GM12878 (cell line): ENCODE results near the gene ATG9B. TPM values are rescaled to one million over a fixed set of nuclear protein-coding genes. Genes with fewer than 3 reads are reported as not detected.

Experiments
- ATAC-seq: fragments of 200-7000 bp; cut with Tn5 transposase; 3 replicates; pipeline ENCODE4 v1.9.1; 2020; ENCODE audit warnings: mild to moderate bottlenecking, moderate library complexity
- BruUV-seq: library from RNA; stranded (reverse); fragments of 400-500 nt; replicated peaks from 2 replicates; lab custom pipeline; 2021; lab: Mats Ljungman, UMichigan
- CTCF ChIA-PET: fragments of 300-600 bp; sonication (Branson Sonifier 250); formaldehyde crosslinking; extraction: SDS; loops from one replicate; lab custom pipeline; 2021; ENCODE audit warnings: inconsistent platforms; lab: Yijun Ruan, JAX
- POLR2A ChIA-PET: fragments of 350-600 bp; formaldehyde crosslinking; extraction: SDS; loops from one replicate; lab custom pipeline; 2021; ENCODE audit warnings: inconsistent platforms; lab: Charles Lee
- RAD21 ChIA-PET: fragments of 300-600 bp; sonication (Branson Sonifier 250); formaldehyde crosslinking; loops from one replicate; lab custom pipeline; 2023; ENCODE audit warnings: antibody characterized with exemption; ENCODE audit not compliant: unreplicated experiment; lab: Charles Lee
- SMC1A ChIA-PET: fragments of 300-600 bp; sonication (Branson Sonifier 250); formaldehyde crosslinking; loops from one replicate; lab custom pipeline; 2023; ENCODE audit not compliant: unreplicated experiment, uncharacterized antibody; lab: Charles Lee
- DNase-seq: peaks from one replicate; pipeline ENCODE4 v3.0.0-alpha.2; 2011; ENCODE audit warnings: low read depth, low spot score
- FAIRE-seq: peaks from 3 replicates; lab custom pipeline; 2011; peaks lifted over from hg19 to GRCh38; lab: Jason Lieb, UNC
- H2AFZ ChIP-seq: 2 replicates; pipeline ENCODE4 v1.6.0; 2011; ENCODE audit warnings: low read depth, low read length, control low read depth; ENCODE audit not compliant: control insufficient read depth
- H3K27ac ChIP-seq: 2 replicates; pipeline ENCODE4 v1.5.1; 2011; ENCODE audit warnings: control low read depth; ENCODE audit not compliant: control insufficient read depth, insufficient read depth
- H3K27me3 ChIP-seq, 2 experiments: replicated peaks in 1 of 2; 2 replicates each; pipeline versions ENCODE4 v1.6.0 to v1.6.1; 2011; ENCODE audit warnings: low read length in 1 of 2; ENCODE audit not compliant: control insufficient read depth in 2 of 2, insufficient read depth in 2 of 2
- H3K36me3 ChIP-seq, 2 experiments: 2 replicates each; pipeline ENCODE4 v1.5.1; 2011; ENCODE audit warnings: low read length in 1 of 2; ENCODE audit not compliant: control insufficient read depth in 2 of 2, insufficient read depth in 2 of 2
- H3K4me1 ChIP-seq: 2 replicates; pipeline ENCODE4 v1.6.1; 2011; ENCODE audit warnings: mild to moderate bottlenecking, low read length, moderate library complexity, mixed read lengths; ENCODE audit not compliant: control insufficient read depth, insufficient read depth
- H3K4me2 ChIP-seq: 2 replicates; pipeline ENCODE4 v1.6.0; 2011; ENCODE audit warnings: control low read depth; ENCODE audit not compliant: control insufficient read depth, insufficient read depth
- H3K4me3 ChIP-seq: fragments of 200-600 bp; sonication (generic); 2 replicates; pipeline ENCODE4 v1.5.1; 2016
- H3K79me2 ChIP-seq: 2 replicates; pipeline ENCODE4 v1.6.0; 2011; ENCODE audit warnings: low read length; ENCODE audit not compliant: control insufficient read depth, insufficient read depth
- H3K9ac ChIP-seq: 2 replicates; pipeline ENCODE4 v1.8.0; 2011; ENCODE audit warnings: low read length, control low read depth, mixed read lengths; ENCODE audit not compliant: control insufficient read depth, insufficient read depth
- H3K9me3 ChIP-seq: replicated peaks from 3 replicates; pipeline ENCODE4 v1.5.1; 2011; ENCODE audit warnings: mild to moderate bottlenecking, low read length; ENCODE audit not compliant: control insufficient read depth, insufficient read depth
- H4K20me1 ChIP-seq: 2 replicates; pipeline ENCODE4 v1.6.0; 2011; ENCODE audit not compliant: control insufficient read depth, insufficient read depth
- CHD4 ChIP-seq: fragments of 200-600 bp; sonication (generic); IDR thresholded peaks from 2 replicates; pipeline ENCODE4 v1.6.1; 2016; ENCODE audit warnings: mild to moderate bottlenecking
- E2F8 ChIP-seq: fragments of 450-650 bp; IDR thresholded peaks from 2 replicates; pipeline ENCODE4 v1.6.1; 2018; ENCODE audit warnings: mild to moderate bottlenecking, low read depth, moderate library complexity; ENCODE audit not compliant: partially characterized antibody
- HCFC1 ChIP-seq: fragments of 150-350 bp; IDR thresholded peaks from 2 replicates; pipeline ENCODE4 v1.6.1; 2014; ENCODE audit warnings: low read length
- IRF4 ChIP-seq: IDR thresholded peaks from 2 replicates; pipeline ENCODE4 v1.6.1; 2011; ENCODE audit warnings: low read depth, low read length
- KAT2A ChIP-seq: conservative IDR thresholded peaks from 2 replicates; pipeline ENCODE4 v1.6.1; 2011; ENCODE audit warnings: low read depth, low read length; ENCODE audit not compliant: control insufficient read depth
- KDM1A ChIP-seq: fragments of 200-600 bp; sonication (generic); IDR thresholded peaks from 2 replicates; pipeline ENCODE4 v1.6.1; 2016; ENCODE audit warnings: borderline replicate concordance
- NFYB ChIP-seq: IDR thresholded peaks from 2 replicates; pipeline ENCODE4 v1.6.1; 2011; ENCODE audit warnings: low read depth, mild to moderate bottlenecking, low read length, improper control_type of control experiment, moderate library complexity; ENCODE audit not compliant: insufficient read depth
- SMC3 ChIP-seq: IDR thresholded peaks from 2 replicates; pipeline ENCODE4 v1.6.1; 2011; ENCODE audit warnings: low read length, improper control_type of control experiment, borderline replicate concordance
- SUPT20H ChIP-seq: IDR thresholded peaks from 2 replicates; pipeline ENCODE4 v1.6.1; 2011; ENCODE audit warnings: low read depth, mild to moderate bottlenecking, low read length, moderate library complexity, borderline replicate concordance; ENCODE audit not compliant: control insufficient read depth
- ZNF217 ChIP-seq: fragments of 450-650 bp; IDR thresholded peaks from 2 replicates; pipeline ENCODE4 v1.6.1; 2017; ENCODE audit warnings: antibody characterized with exemption, mild to moderate bottlenecking
- WGBS: methylation state at CpG from one replicate; pipeline ENCODE4 v1.1.6; 2016; ENCODE audit warnings: low lambda C conversion rate; ENCODE audit not compliant: insufficient replicate concordance, insufficient coverage; ENCODE audit errors: missing lambda C conversion rate; 5-methylcytosine and 5-hydroxymethylcytosine counted together
- in situ Hi-C: fragments of 300-500 bp; cut with MboI; formaldehyde crosslinking; loops from 9 replicates; pipeline ENCODE4 v1.14.3; 2018; ENCODE audit warnings: mixed read lengths
- intact Hi-C: fragments of 100-400 bp; cut with micrococcal nuclease; formaldehyde crosslinking; loops from one replicate; pipeline ENCODE4 v1.14.2; 2022; ENCODE audit not compliant: unreplicated experiment
- polyA plus RNA-seq, 11 experiments: library from polyadenylated mRNA; depleted of rRNA in 4 of 11; unstranded in 6 of 11; stranded (reverse) in 5 of 11; fragments of >200 nt; fragmentation: Nextera tagmentation in 4 of 11; fragmentation: Illumina TruSeq in 1 of 11; extraction: Ambion mirVana in 4 of 11; extraction: Trizol in 1 of 11; gene quantifications; 1 replicate in 1 of 11; 2 replicates in 10 of 11; pipeline versions ENCODE4 v1.2.1 to v1.2.3, GENCODE V29; 2011 to 2016; ENCODE audit warnings: inconsistent platforms in 2 of 11, missing spikeins in 2 of 11, low read depth in 1 of 11
- total RNA-seq, 4 experiments: library from RNA; depleted of rRNA in 3 of 4; stranded (reverse); fragments of >200 nt in 3 of 4; fragmentation: Illumina TruSeq in 1 of 4; extraction: Trizol in 1 of 4; gene quantifications; 2 replicates each; pipeline versions ENCODE4 v1.2.1 to v1.2.3, GENCODE V29; 2013 to 2021
- TF ChIP-seq, protein P1 (sequence below): fragments of 450-650 bp; IDR thresholded peaks from 2 replicates; pipeline ENCODE4 v1.6.1; 2017; ENCODE audit warnings: antibody characterized with exemption, mild to moderate bottlenecking, moderate library complexity
- TF ChIP-seq, protein P2 (sequence below): IDR thresholded peaks from 2 replicates; pipeline ENCODE4 v1.6.1; 2012; ENCODE audit warnings: low read depth, low read length, improper control_type of control experiment
- TF ChIP-seq, protein P3 (sequence below): fragments of 450-650 bp; IDR thresholded peaks from 2 replicates; pipeline ENCODE4 v1.6.1; 2016; ENCODE audit warnings: mild to moderate bottlenecking

The ATG9B gene
- total and polyA plus RNA-seq, 10 of the 15 experiments (the other 5 are each of a cell fraction or from before 2014, with no cell fraction given) = 0.01 to 0.83 (median 0.12) TPM; not detected in 2

DNA sequence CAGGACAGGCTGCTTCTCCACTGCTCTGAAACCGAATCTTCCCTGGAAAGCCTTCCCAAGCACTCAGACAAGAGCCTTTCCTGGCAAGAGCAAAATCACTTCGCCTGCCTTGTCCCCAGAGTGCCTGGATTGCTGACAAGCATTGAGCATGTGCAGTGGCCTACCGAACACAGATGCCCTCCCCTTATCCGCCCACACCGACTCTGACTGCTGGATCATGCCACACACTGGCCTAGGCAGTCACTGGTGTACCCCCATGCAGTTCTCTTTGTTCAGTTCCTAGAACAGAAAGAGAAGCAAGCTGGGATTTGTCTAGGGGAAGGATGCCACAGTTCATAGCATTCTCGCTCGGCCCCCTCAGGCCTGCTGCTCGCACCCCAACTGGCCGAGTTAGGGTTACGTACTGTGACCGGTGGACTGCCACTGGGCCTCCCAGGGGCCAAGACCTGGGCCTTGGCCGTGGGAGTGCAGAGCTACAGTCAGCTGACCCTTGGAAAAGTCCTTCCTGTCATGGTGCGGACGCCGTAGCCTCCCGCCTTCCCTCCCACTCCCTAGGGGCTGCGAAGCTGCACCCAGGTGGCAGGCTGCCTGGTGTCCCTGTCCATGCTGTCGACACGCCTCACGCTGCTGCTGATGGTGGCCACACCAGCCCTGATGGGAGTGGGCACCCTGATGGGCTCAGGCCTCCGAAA is 10.9 kb upstream of the ATG9B start (continued):
- no peak for TF ChIP-seq E2F8
- no peak for TF ChIP-seq SUPT20H
- no peak for TF ChIP-seq ZNF217
- no peak for TF ChIP-seq IRF4
- TF ChIP-seq KDM1A = no peak
- no peak for TF ChIP-seq NFYB
- no peak for TF ChIP-seq SMC3
- no peak for TF ChIP-seq KAT2A

GRCh38 chr7:151034312-151035025 is 10.2 kb upstream of the ATG9B start:
- no peak overlapping the region for H3K27ac ChIP-seq
- CTCF ChIA-PET = no interaction called here
- BruUV-seq = no TSS peak
- H4K20me1 ChIP-seq = no peaks in the 10 kb centered on the region
- no peaks in the 10 kb centered on the region; the same call in 1 of the 2 replicates for H3K79me2 ChIP-seq
- no peaks in the 10 kb centered on the region for H3K27me3 ChIP-seq
- no peaks in the 10 kb centered on the region for H3K9me3 ChIP-seq
- WGBS = 90% methylated on average over 21 of the region's 21 CpGs
- POLR2A ChIA-PET = no interaction called here
- no peak overlapping the region for H3K4me3 ChIP-seq
- DNase-seq (no peak), ATAC-seq (no peak), FAIRE-seq (no peak)
- in situ Hi-C loops (no loop called here), intact Hi-C loops (no loop called here)
- peaks cover 0 to 3% of the 10 kb centered on the region in 2 experiments; a peak in 1 of 4 replicates for H3K36me3 ChIP-seq
- RAD21 ChIA-PET = no interaction called here
- SMC1A ChIA-PET = no interaction called here
- no peak overlapping the region for H3K4me2 ChIP-seq
- no peak overlapping the region for H2AFZ ChIP-seq
- H3K4me1 ChIP-seq = peaks cover 4% of the 10 kb centered on the region
- no peak overlapping the region for H3K9ac ChIP-seq
- TF ChIP-seq, protein P1, sequence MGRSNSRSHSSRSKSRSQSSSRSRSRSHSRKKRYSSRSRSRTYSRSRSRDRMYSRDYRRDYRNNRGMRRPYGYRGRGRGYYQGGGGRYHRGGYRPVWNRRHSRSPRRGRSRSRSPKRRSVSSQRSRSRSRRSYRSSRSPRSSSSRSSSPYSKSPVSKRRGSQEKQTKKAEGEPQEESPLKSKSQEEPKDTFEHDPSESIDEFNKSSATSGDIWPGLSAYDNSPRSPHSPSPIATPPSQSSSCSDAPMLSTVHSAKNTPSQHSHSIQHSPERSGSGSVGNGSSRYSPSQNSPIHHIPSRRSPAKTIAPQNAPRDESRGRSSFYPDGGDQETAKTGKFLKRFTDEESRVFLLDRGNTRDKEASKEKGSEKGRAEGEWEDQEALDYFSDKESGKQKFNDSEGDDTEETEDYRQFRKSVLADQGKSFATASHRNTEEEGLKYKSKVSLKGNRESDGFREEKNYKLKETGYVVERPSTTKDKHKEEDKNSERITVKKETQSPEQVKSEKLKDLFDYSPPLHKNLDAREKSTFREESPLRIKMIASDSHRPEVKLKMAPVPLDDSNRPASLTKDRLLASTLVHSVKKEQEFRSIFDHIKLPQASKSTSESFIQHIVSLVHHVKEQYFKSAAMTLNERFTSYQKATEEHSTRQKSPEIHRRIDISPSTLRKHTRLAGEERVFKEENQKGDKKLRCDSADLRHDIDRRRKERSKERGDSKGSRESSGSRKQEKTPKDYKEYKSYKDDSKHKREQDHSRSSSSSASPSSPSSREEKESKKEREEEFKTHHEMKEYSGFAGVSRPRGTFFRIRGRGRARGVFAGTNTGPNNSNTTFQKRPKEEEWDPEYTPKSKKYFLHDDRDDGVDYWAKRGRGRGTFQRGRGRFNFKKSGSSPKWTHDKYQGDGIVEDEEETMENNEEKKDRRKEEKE = no peak
- TF ChIP-seq HCFC1 (no peak), CHD4 (no peak), IRF4 (no peak), KDM1A (no peak)
- TF ChIP-seq, protein P2, sequence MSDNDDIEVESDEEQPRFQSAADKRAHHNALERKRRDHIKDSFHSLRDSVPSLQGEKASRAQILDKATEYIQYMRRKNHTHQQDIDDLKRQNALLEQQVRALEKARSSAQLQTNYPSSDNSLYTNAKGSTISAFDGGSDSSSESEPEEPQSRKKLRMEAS = no peak
- TF ChIP-seq, protein P3, sequence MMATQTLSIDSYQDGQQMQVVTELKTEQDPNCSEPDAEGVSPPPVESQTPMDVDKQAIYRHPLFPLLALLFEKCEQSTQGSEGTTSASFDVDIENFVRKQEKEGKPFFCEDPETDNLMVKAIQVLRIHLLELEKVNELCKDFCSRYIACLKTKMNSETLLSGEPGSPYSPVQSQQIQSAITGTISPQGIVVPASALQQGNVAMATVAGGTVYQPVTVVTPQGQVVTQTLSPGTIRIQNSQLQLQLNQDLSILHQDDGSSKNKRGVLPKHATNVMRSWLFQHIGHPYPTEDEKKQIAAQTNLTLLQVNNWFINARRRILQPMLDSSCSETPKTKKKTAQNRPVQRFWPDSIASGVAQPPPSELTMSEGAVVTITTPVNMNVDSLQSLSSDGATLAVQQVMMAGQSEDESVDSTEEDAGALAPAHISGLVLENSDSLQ = no peak
